Adrenal gland (tissue), 5 donors: ENCODE results near the gene PDE8A.

Source experiments
- CTCF ChIP-seq, 6 experiments: fragments of 450-650 bp in 4 of 6; fragments of 200-600 bp in 2 of 6; sonication (generic) in 1 of 6; IDR thresholded peaks; 1 replicate in 5 of 6; 2 replicates in 1 of 6; pipeline versions ENCODE4 v1.5.1 to v1.8.0; 2016 to 2021; ENCODE audit warnings: antibody characterized with exemption in 6 of 6, mild to moderate bottlenecking in 2 of 6, moderate library complexity in 1 of 6
- POLR2A ChIP-seq, 2 donors: fragments of 450-650 bp; IDR thresholded peaks; one replicate each; pipeline ENCODE4 v1.6.1; 2017; ENCODE audit warnings: antibody characterized with exemption in 2 of 2, mild to moderate bottlenecking in 2 of 2, moderate library complexity in 1 of 2
- donor health status: DM: no; HTN: no; CAD: no.

- TF ChIP-seq CTCF (IDR thresholded peaks at IDR 0.05) = no peak
- TF ChIP-seq POLR2A (IDR thresholded peaks at IDR 0.05) = no peak
These were observed 142.5 kb downstream of the PDE8A start for GRCh38 chr15:85124173-85124572.
